GM23338 (cell line): Measurements from ENCODE around the gene AOPEP. TPM values are rescaled to one million over a fixed set of nuclear protein-coding genes. Genes with fewer than 3 reads are reported as not detected.

Source experiments
- ATAC-seq: fragments of 200-7000 bp; cut with Tn5 transposase; 3 replicates; pipeline ENCODE4 v1.9.1; 2020
- DNase-seq: peaks from one replicate; pipeline ENCODE4 v3.0.0-alpha.2; 2015; ENCODE audit warnings: low spot score
- H2AFZ ChIP-seq: fragments of 200-600 bp; sonication (generic); 2 replicates; pipeline ENCODE4 v1.8.0; 2016; ENCODE audit warnings: antibody characterized with exemption, mild to moderate bottlenecking, moderate library complexity
- H3F3A ChIP-seq: fragments of 200-600 bp; sonication (generic); replicated peaks from 2 replicates; pipeline ENCODE4 v1.8.0; 2017; ENCODE audit warnings: antibody characterized with exemption, mixed run types, low read depth
- H3K27ac ChIP-seq: fragments of 200-600 bp; sonication (generic); 2 replicates; pipeline ENCODE4 v1.6.1; 2016; ENCODE audit warnings: low read depth
- H3K27me3 ChIP-seq: fragments of 200-600 bp; sonication (generic); 2 replicates; pipeline ENCODE4 v1.8.0; 2016; ENCODE audit warnings: mild to moderate bottlenecking, mixed run types, moderate library complexity; ENCODE audit not compliant: insufficient read depth
- H3K36me3 ChIP-seq: fragments of 200-600 bp; sonication (generic); 2 replicates; pipeline ENCODE4 v1.8.0; 2016; ENCODE audit warnings: mild to moderate bottlenecking; ENCODE audit not compliant: insufficient read depth
- H3K4me1 ChIP-seq: fragments of 200-600 bp; sonication (generic); 2 replicates; pipeline ENCODE4 v1.8.0; 2016; ENCODE audit warnings: mild to moderate bottlenecking, moderate library complexity; ENCODE audit not compliant: insufficient read depth
- H3K4me2 ChIP-seq: fragments of 200-600 bp; sonication (generic); 2 replicates; pipeline ENCODE4 v1.7.1; 2017; ENCODE audit warnings: mixed run types
- H3K4me3 ChIP-seq: fragments of 200-600 bp; sonication (generic); 2 replicates; pipeline ENCODE4 v1.6.1; 2016; ENCODE audit warnings: mixed run types
- H3K79me2 ChIP-seq: fragments of 200-600 bp; sonication (generic); replicated peaks from 2 replicates; pipeline ENCODE4 v1.8.0; 2017; ENCODE audit warnings: mild to moderate bottlenecking; ENCODE audit not compliant: insufficient read depth
- H3K9me2 ChIP-seq: fragments of 200-600 bp; sonication (generic); 2 replicates; pipeline ENCODE4 v1.8.0; 2017; ENCODE audit not compliant: insufficient read depth
- H4K20me1 ChIP-seq: fragments of 200-600 bp; sonication (generic); replicated peaks from 2 replicates; pipeline ENCODE4 v1.8.0; 2017; ENCODE audit warnings: mild to moderate bottlenecking; ENCODE audit not compliant: insufficient read depth
- H3K27ac Mint-ChIP-seq: 2 replicates; pipeline ENCODE4 v1.8.0; 2020; ENCODE audit warnings: inconsistent platforms, mild to moderate bottlenecking, moderate library complexity, mixed read lengths
- H3K27me3 Mint-ChIP-seq: 3 replicates; pipeline ENCODE4 v1.8.0; 2022; ENCODE audit warnings: low read depth, mild to moderate bottlenecking, moderate library complexity, mixed read lengths, inconsistent platforms; ENCODE audit not compliant: insufficient read depth, poor library complexity
- H3K36me3 Mint-ChIP-seq: 3 replicates; pipeline ENCODE4 v1.8.0; 2021; ENCODE audit warnings: low read depth, mild to moderate bottlenecking, inconsistent platforms, moderate library complexity, mixed read lengths
- H3K4me1 Mint-ChIP-seq: 3 replicates; pipeline ENCODE4 v1.8.0; 2020; ENCODE audit warnings: mild to moderate bottlenecking, inconsistent platforms, mixed read lengths
- H3K4me3 Mint-ChIP-seq: 3 replicates; pipeline ENCODE4 v1.8.0; 2021; ENCODE audit warnings: moderate library complexity, mild to moderate bottlenecking, inconsistent platforms, mixed read lengths
- H3K9me3 Mint-ChIP-seq: 3 replicates; pipeline ENCODE4 v1.8.0; 2020; ENCODE audit warnings: moderate library complexity, mild to moderate bottlenecking, inconsistent platforms, mixed read lengths
- CREB1 ChIP-seq: fragments of 250-450 bp; sonication (Bioruptor Pico); IDR thresholded peaks from 2 replicates; pipeline ENCODE4 v1.5.0; 2020; ENCODE audit warnings: low read depth, mild to moderate bottlenecking, moderate library complexity
- EZH2 ChIP-seq: fragments of 200-600 bp; sonication (generic); IDR thresholded peaks from one replicate; pipeline ENCODE4 v1.8.0; 2017; ENCODE audit warnings: antibody characterized with exemption, mild to moderate bottlenecking, low read depth; ENCODE audit not compliant: unreplicated experiment
- EZH2phosphoT487 ChIP-seq: fragments of 200-600 bp; sonication (generic); IDR thresholded peaks from one replicate; pipeline ENCODE4 v1.8.1; 2018; ENCODE audit warnings: antibody characterized with exemption; ENCODE audit not compliant: unreplicated experiment
- JUNB ChIP-seq: IDR thresholded peaks from one replicate; pipeline ENCODE4 v1.6.1; 2016; ENCODE audit warnings: antibody characterized with exemption; ENCODE audit not compliant: unreplicated experiment
- NANOG ChIP-seq: IDR thresholded peaks from 2 replicates; pipeline ENCODE4 v1.6.1; 2016; ENCODE audit warnings: antibody characterized with exemption, borderline replicate concordance
- REST ChIP-seq: IDR thresholded peaks from one replicate; pipeline ENCODE4 v1.6.1; 2018; ENCODE audit warnings: antibody characterized with exemption; ENCODE audit not compliant: unreplicated experiment
- STAT1 ChIP-seq: IDR thresholded peaks from one replicate; pipeline ENCODE4 v1.6.1; 2016; ENCODE audit warnings: antibody characterized with exemption; ENCODE audit not compliant: unreplicated experiment
- ZNF114 ChIP-seq: fragments of 250-450 bp; sonication (Bioruptor Pico); IDR thresholded peaks from 2 replicates; pipeline ENCODE4 v1.5.0; 2020; ENCODE audit warnings: mild to moderate bottlenecking, moderate library complexity
- ZNF331 ChIP-seq: fragments of 250-450 bp; sonication (Bioruptor Pico); IDR thresholded peaks from 2 replicates; pipeline ENCODE4 v1.5.0; 2020; ENCODE audit warnings: low read depth, mild to moderate bottlenecking, moderate library complexity
- ZNF462 ChIP-seq: fragments of 250-450 bp; sonication (Bioruptor Pico); IDR thresholded peaks from 2 replicates; pipeline ENCODE4 v1.5.0; 2020; ENCODE audit warnings: mild to moderate bottlenecking, moderate library complexity
- polyA plus RNA-seq: library from polyadenylated mRNA; unstranded; fragments of >200 nt; fragmentation: Nextera tagmentation; extraction: Ambion mirVana; gene quantifications from 2 replicates; pipeline ENCODE4 v1.2.1, GENCODE V29; 2016
- total RNA-seq: library from RNA; depleted of rRNA; stranded (reverse); fragments of >200 nt; shearing (Covaris generic); gene quantifications from 2 replicates; pipeline ENCODE4 v1.2.3, GENCODE V29; 2014
- TF ChIP-seq, protein P1 (sequence below): IDR thresholded peaks from 2 replicates; pipeline ENCODE4 v1.6.1; 2016; ENCODE audit warnings: antibody characterized with exemption

The AOPEP gene
- total and polyA plus RNA-seq, 2 experiments from 2014 or later, result 7.0 to 16.5 TPM

GRCh38 chr9:95082401-95083084 is 356.0 kb downstream of the AOPEP start (continued):
- no peak for TF ChIP-seq ZNF462
- TF ChIP-seq EZH2phosphoT487, result no peak

DNA sequence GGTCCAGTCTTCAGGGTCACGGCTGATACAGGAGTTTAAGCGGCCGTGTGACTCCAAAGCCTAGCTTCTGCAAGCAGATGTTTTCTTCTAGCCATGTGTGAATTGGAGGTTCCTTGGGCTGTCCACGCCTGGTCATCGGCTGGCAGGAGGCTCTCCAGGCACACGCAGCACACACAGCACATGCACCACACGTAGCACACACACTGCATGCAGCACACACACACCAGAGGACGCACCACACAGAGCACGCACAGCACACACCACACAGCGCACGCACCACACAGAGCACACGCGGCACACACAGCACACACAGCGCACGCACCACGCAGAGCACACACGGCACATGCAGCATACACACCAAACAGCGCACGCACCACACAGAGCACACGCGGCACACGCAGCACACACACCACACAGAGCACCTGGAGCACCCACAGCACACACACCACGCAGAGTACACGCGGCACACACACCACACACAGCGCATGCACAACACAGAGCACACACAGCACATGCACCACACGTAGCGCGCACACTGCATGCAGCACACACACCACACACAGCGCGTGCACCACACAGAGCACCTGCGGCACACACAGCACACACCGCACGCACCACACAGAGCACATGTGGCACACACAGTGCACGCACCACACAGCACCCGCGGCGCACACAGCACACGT is 356.7 kb downstream of the AOPEP start:
- H2AFZ ChIP-seq, result no peak overlapping the region
- ATAC-seq (no peak), DNase-seq (no peak)
- no peaks in the 10 kb centered on the region for H3K9me2 ChIP-seq
- no peak overlapping the region for H3K27ac ChIP-seq
- Mint-ChIP-seq H3K27me3 (peaks cover 11% of the 10 kb centered on the region), H3K27ac (peak overlapping the region; percentile 78; the same call in 1 of the 2 replicates), H3K4me1 (peaks cover 23% of the 10 kb centered on the region), H3K9me3 (no peaks in the 10 kb centered on the region), H3K36me3 (peaks cover 4% of the 10 kb centered on the region; the same call in 2 of the 3 replicates), H3K4me3 (no peak overlapping the region)
- no peaks in the 10 kb centered on the region for H3K27me3 ChIP-seq
- no peaks in the 10 kb centered on the region for H3K79me2 ChIP-seq
- no peaks in the 10 kb centered on the region for H3F3A ChIP-seq
- H4K20me1 ChIP-seq, result no peaks in the 10 kb centered on the region; the same call in 1 of the 2 replicates
- H3K36me3 ChIP-seq, result no peaks in the 10 kb centered on the region
- 0 out of 2 replicates have a peak, but pooled peaks cover 4% of the 10 kb centered on the region for H3K4me1 ChIP-seq
- H3K4me3 ChIP-seq, result no peak overlapping the region
- H3K4me2 ChIP-seq, result no peak overlapping the region
- TF ChIP-seq CREB1 (CRISPR knock-in tag) (no peak), EZH2 (no peak), STAT1 (no peak), ZNF331 (CRISPR knock-in tag) (no peak), REST (no peak), EZH2phosphoT487 (no peak), JUNB (no peak), ZNF114 (CRISPR knock-in tag) (no peak), NANOG (no peak)
- TF ChIP-seq, protein P1, sequence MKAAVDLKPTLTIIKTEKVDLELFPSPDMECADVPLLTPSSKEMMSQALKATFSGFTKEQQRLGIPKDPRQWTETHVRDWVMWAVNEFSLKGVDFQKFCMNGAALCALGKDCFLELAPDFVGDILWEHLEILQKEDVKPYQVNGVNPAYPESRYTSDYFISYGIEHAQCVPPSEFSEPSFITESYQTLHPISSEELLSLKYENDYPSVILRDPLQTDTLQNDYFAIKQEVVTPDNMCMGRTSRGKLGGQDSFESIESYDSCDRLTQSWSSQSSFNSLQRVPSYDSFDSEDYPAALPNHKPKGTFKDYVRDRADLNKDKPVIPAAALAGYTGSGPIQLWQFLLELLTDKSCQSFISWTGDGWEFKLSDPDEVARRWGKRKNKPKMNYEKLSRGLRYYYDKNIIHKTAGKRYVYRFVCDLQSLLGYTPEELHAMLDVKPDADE, result no peak
